ENCODE data around the gene SLC16A9.

The SLC16A9 gene

GRCh38 chr10:59713196-59713821 is 3.7 kb upstream of the SLC16A9 start:
- no peak for DNase-seq

DNA sequence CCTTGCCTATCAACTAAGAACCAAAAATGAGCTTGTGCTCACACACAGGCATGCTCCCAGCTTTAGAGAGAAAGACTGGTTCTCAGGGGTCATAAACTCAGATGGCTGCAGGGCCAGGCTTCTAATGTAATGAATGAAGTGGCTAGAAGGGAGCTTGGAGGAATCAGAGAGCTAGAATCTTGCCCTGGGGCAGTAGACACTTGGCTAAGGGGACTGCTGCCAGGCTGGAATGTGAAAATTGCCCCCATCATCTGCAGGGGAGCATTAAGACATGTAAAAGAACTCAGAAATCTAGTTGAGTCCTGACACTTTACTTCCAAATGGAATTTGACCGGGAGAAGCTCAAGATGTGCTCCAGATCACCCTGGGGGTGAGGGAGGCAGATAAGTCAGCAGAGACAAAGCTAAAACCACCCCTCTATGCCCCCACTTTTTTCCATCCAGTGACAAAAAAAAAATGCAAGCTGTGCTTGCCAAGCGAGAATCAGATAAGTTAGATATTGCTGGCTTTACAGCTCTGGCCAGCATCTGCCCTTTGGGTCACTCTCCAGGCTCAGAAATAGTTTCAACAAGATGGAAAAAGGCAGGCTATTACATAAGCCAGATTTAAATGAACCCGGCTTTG is 2.3 kb upstream of the SLC16A9 start:
- DNase-seq, result no peak

- DNase-seq, result no peak
Observed at GRCh38 chr10:59708816-59709394, 745 bp downstream of the SLC16A9 start.

DNA sequence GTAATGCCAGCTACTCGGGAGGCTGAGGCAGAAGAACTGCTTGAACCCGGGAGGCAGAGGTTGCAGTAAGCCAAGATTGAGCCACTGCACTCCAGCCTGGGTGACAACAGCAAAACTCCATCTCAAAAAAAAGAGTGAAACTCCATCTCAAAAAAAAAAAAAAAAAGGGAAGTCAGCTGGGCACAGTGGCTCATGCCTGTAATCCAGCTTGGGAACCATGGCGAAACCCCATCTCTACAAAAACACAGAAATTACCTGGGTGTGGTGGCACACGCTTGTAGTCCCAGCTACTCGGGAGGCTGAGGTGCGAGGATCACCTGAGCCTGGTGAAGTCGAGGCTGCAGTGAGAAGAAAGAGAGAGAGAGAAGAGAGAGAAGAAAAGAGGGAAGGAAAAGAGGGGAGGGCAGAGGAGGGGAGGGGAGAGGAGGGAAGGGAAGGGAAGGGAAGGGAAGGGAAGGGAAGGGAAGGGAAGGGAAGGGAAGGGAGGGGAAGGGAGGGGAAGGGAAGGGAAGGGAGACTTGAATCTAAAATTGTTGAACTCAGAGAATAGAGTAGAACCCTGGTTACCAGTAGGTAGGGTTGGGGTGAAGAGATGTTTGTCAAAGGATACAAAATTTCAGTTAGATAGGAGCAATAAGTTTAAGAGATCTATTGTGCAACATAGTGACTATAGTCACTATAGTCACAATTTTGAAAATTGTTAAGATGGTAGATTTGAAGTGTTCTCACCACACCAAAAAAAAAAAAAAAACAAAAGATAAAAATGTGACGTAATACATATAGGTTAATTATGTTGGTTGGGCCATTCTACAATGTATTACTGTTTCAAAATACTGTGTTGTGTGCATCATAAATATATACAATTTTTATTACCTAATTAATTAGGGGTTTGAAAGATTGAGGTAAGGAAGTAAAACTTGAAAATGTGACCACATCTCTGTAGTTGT is 2.5 kb downstream of the SLC16A9 start:
- no peak for DNase-seq

DNA sequence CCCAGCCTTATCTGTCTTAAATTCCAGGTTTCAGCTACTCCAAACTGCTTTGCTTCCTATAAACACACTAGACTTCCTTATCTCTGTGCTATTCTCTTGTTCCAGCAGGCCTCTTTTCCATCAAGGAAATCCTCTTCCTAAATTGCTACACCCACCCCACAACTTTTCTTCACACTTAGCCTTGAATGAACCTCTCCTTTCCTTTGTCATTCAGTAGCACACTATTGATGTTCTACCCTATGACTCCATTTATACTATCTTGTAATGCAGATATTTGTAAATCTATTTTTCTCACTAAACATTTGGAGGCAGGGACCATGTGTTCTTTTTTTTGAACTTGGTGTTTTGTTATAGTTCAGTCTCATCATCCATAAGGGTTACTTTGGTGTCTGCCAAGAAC is 3.7 kb downstream of the SLC16A9 start:
- no peak for DNase-seq

GRCh38 chr10:59704630-59705029 is 5.0 kb downstream of the SLC16A9 start:
- DNase-seq, result no peak

GRCh38 chr10:59702347-59702746 is 7.3 kb downstream of the SLC16A9 start:
- DNase-seq, result no peak

- DNase-seq, result no peak
Observed at GRCh38 chr10:59700709-59701108, 8.9 kb downstream of the SLC16A9 start.

DNA sequence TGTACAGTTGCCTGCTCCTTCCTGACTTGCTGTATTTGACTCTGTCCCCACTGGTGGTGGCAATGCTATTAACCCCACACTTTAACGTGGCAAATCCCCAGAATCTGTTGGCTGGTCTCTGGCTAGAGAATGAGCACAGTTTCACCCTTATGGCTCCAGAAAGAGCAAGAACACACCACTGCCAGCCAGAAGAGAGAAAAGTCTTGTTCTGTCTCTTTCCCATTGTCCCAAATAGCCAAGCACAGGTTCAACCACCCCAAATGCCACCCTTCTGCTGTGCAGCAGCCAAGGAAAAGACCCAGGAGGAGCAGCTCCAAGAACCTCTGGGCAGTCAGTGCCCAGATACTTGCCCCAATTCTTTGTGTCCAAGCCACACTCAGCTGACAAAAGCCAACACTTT is 11.3 kb downstream of the SLC16A9 start:
- DNase-seq, result no peak

GRCh38 chr10:59695637-59696036 is 14.0 kb downstream of the SLC16A9 start:
- DNase-seq, result no peak

GRCh38 chr10:59694936-59695335 is 14.7 kb downstream of the SLC16A9 start:
- no peak for DNase-seq

DNA sequence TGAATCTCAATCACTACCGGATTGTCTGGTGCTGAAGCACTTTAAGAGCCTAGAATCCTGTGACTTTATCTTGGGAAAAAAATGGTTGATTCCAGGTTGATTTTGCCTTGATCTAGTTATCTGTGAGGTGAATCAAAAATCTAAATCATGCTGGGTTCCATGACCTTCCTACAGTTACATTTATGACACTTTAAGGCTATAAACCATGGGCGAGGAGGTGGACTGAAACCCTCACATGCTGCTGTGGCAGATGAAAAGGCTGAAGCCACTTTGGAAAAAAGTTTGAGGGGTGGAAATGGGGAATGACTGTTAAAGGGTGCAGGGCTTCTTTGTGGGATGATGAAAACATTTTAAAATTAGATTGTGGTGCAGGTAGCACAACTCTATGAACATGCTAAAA is 17.5 kb downstream of the SLC16A9 start:
- no peak for DNase-seq

GRCh38 chr10:59688921-59689351 is 20.7 kb downstream of the SLC16A9 start:
- DNase-seq, result no peak

- no peak for DNase-seq
Observed at GRCh38 chr10:59687657-59688056, 22.0 kb downstream of the SLC16A9 start.

DNA sequence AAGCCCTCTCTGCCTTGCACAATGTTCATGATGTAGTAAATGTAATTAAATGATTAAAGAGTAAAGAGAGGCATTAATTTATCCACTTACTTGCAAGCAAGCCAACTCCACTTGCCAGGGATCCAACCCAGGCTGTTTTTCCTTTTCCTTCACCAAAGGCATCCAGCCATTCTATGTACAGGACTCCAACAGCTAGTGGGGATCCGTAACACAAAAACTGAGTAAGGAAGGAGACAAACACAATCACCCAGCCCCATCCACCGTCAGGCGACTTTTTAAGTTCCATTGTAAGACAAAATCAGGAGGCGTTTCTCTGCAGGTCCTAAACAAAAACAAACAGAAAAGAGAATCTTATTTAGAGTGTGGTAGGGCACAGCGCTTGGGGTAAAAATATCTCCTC is 25.6 kb downstream of the SLC16A9 start:
- no peak for DNase-seq

DNA sequence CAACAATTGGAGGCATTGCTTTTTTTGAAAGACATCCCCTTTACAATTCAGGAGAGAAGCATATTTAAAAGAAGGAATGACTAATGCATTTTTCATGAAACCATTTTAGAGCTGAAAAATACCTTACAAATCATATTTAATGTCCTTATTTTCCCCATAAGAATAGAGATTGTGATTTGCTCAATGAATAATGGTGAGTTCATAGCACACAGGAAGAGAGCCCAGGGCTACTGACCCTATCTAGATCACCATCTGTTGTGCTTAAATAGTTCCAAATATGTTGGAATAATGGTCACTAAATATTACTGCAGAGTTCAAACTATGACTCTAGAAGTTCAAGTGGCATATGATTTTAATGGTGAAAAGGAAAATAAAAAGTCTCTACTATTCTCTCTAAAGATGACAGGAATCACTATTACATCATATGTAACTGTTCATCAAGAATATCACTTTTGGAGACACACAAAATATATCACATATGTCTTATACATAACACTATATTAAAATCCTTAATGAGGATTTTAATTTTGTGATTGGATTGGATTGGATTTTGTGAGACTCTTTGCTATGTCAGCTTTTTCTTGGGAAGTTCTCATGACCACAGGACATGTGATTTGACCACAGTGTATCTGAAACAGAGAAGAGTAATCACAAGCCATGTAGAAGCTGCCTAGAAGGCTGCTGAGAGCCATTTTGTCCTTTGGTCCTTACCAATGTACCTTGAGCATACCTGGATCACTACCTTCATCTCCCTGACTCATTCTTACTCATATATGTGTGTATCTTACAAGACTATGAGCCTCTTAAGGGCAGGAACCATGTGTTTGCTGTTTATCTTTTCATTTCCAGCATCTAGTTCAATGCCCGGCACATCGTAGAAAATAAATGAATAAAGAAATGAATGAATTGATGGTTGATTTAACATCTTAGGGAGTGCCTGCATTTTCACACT is 26.4 kb downstream of the SLC16A9 start:
- no peak for DNase-seq

- DNase-seq, result no peak
Observed at GRCh38 chr10:59680199-59680598, 29.5 kb downstream of the SLC16A9 start.

- DNase-seq, result no peak
Observed at GRCh38 chr10:59678884-59679301, 30.8 kb downstream of the SLC16A9 start.

DNA sequence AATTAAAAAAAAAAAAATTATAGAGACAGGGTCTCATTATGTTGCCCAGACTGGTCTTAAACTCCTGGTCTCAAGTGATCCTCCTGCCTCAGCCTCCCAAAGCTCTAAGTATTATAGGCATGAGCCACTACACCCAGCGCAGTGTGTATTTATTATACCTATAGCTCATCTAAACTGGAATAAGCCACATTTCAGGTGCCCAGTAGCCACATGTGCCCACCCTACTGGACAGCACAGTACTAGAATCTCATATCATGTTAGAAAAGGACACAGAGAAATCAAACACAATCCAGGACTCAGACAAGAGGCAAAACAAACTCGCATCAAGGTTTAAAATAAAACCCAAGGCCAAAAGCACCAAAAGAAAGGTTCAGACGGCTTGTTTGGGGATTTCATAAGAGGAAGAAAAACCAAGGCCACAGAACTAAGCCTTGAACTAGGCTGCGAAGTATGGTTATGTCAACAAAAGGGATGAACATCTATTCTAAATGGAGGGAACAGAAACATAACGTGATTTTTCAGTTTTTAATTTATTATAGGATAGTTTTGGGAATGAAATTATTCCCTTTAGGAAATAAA is 32.3 kb downstream of the SLC16A9 start:
- DNase-seq, result no peak

DNA sequence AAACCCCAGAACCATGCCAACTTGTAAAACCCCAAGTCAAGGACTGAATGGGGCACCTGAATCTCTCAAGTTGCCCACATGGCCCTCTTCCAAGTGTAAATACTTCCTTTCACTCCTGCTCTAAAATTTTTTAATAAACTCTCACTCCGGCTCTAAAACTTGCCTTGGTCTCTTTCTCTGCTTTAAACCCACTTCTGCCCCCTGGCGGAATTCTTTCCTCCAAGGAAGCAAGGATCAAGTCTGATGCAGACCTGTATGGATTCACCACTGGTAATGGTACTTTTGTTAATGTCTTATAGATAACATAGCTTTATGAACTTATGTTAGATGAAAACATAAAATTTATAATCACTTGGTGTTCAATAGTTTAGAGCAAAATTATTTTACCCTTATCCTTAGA is 33.8 kb downstream of the SLC16A9 start:
- DNase-seq, result no peak

DNA sequence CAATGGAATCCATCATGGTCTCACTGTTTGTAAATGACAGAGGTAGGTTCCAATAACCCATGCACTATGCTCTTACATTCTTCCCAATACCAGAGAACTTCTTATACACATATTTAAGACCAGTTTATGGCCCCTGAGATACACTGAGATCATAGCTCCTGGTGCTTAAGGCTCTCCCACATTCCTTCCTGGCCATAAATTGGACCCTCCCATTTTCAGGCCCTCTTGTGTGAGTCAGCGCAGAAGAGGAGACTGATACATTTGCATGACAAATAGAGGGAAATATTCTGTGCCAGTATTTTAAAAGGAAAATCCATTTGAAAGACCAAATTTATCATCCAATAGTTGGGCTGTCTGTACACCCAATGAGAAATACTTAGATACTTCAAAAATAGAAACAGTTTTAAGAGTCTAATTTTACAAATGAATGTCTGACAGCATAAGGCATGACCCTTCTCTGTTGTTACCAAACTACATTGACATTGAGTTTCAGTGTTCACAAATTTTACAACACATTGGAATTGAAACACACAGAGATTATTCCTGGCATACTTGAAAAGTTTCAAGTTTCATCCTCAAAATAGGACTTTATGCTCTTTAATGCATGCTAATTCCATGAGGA is 35.3 kb downstream of the SLC16A9 start:
- no peak for DNase-seq

All from activated T-cell treated with anti-CD3 and anti-CD28 coated beads, Interleukin-2, amount 50 U/mL, for 1 hour (primary cell).